H1 (cell line): Measurements from ENCODE around the gene FTL. TPM values are rescaled to one million over a fixed set of nuclear protein-coding genes. Genes with fewer than 3 reads are reported as not detected.

Source experiments
- CTCF ChIA-PET: fragments of 300-600 bp; sonication (Branson Sonifier 250); formaldehyde crosslinking; loops from one replicate; lab custom pipeline; 2021; ENCODE audit not compliant: partially characterized antibody; lab: Charles Lee
- POLR2A ChIA-PET: fragments of 300-600 bp; sonication (Branson Sonifier 250); formaldehyde crosslinking; loops from one replicate; lab custom pipeline; 2021; ENCODE audit warnings: inconsistent platforms; ENCODE audit not compliant: partially characterized antibody; lab: Charles Lee
- DNase-seq, 2 experiments: peaks; one replicate each; pipeline versions ENCODE4 v3.0.0 to v3.0.0-alpha.2; 2010 to 2022; ENCODE audit warnings: low spot score in 2 of 2, low read depth in 1 of 2, mixed read lengths in 1 of 2
- FAIRE-seq: peaks from 2 replicates; lab custom pipeline; 2011; peaks lifted over from hg19 to GRCh38; lab: Jason Lieb, UNC
- H2AFZ ChIP-seq: 2 replicates; pipeline ENCODE4 v1.8.1; 2012; ENCODE audit warnings: low read length, inconsistent platforms
- H2AK5ac ChIP-seq: 2 replicates; pipeline ENCODE4 v1.6.1; 2013; ENCODE audit warnings: low read depth, low read length
- H2BK120ac ChIP-seq: replicated peaks from 2 replicates; pipeline ENCODE3; 2013; ENCODE audit warnings: low read depth, low read length, inconsistent platforms
- H2BK12ac ChIP-seq: 2 replicates; pipeline ENCODE4 v1.6.1; 2013; ENCODE audit warnings: low read depth, low read length
- H2BK15ac ChIP-seq: 2 replicates; pipeline ENCODE4 v1.6.1; 2013; ENCODE audit warnings: low read length
- H2BK20ac ChIP-seq: 2 replicates; pipeline ENCODE4 v1.6.1; 2013; ENCODE audit warnings: low read length
- H2BK5ac ChIP-seq: 2 replicates; pipeline ENCODE4 v1.6.1; 2013; ENCODE audit warnings: low read depth, low read length
- H3K14ac ChIP-seq: 2 replicates; pipeline ENCODE4 v1.6.1; 2013; ENCODE audit warnings: inconsistent platforms; ENCODE audit not compliant: insufficient read length
- H3K18ac ChIP-seq: 2 replicates; pipeline ENCODE4 v1.6.1; 2013; ENCODE audit warnings: low read length; ENCODE audit errors: extremely low read depth
- H3K23ac ChIP-seq: 2 replicates; pipeline ENCODE4 v1.6.1; 2013; ENCODE audit warnings: inconsistent platforms; ENCODE audit not compliant: insufficient read length
- H3K23me2 ChIP-seq: 2 replicates; pipeline ENCODE4 v1.6.1; 2013; ENCODE audit warnings: low read depth, low read length
- H3K27ac ChIP-seq: 2 replicates; pipeline ENCODE4 v1.6.1; 2011; ENCODE audit warnings: low read depth, low read length, inconsistent platforms
- H3K27me3 ChIP-seq, 4 experiments: replicated peaks in 1 of 4; 1 replicate in 1 of 4; 2 replicates in 3 of 4; pipeline versions ENCODE4 v1.6.1 to v1.8.1; 2011 to 2013; ENCODE audit warnings: low read length in 3 of 4, mild to moderate bottlenecking in 3 of 4, inconsistent platforms in 2 of 4, mixed read lengths in 2 of 4, moderate library complexity in 1 of 4; ENCODE audit not compliant: control insufficient read depth in 3 of 4, insufficient read depth in 3 of 4; ENCODE audit errors: extremely low read depth in 1 of 4
- H3K36me3 ChIP-seq, 4 experiments: 2 replicates each; pipeline versions ENCODE4 v1.6.1 to v1.8.1; 2011 to 2013; ENCODE audit warnings: mild to moderate bottlenecking in 4 of 4, low read length in 3 of 4, moderate library complexity in 2 of 4, control low read depth in 1 of 4, inconsistent platforms in 1 of 4; ENCODE audit not compliant: insufficient read depth in 4 of 4, control insufficient read depth in 2 of 4
- H3K4ac ChIP-seq: replicated peaks from 2 replicates; pipeline ENCODE3; 2013; ENCODE audit warnings: low read length, low read depth, mixed read lengths, inconsistent platforms; ENCODE audit not compliant: insufficient read length
- H3K4me1 ChIP-seq, 4 experiments: replicated peaks in 1 of 4; 1 replicate in 1 of 4; 2 replicates in 3 of 4; pipeline versions ENCODE4 v1.6.1 to v1.8.1; 2011 to 2013; ENCODE audit warnings: low read length in 3 of 4, inconsistent platforms in 2 of 4, mixed read lengths in 1 of 4; ENCODE audit not compliant: insufficient read depth in 4 of 4, control insufficient read depth in 3 of 4
- H3K4me2 ChIP-seq, 2 experiments: 2 replicates each; pipeline versions ENCODE4 v1.6.1 to v1.8.1; 2011 to 2013; ENCODE audit warnings: low read depth in 2 of 2, low read length in 2 of 2, control low read depth in 1 of 2, inconsistent platforms in 1 of 2, mild to moderate bottlenecking in 1 of 2; ENCODE audit not compliant: insufficient read depth in 1 of 2
- H3K4me3 ChIP-seq, 4 experiments: fragments of 200-600, 300-600 bp in 1 of 4; sonication (generic), shearing (Covaris generic), sonication (Bioruptor Twin) in 1 of 4; 2 replicates each; pipeline versions ENCODE4 v1.5.1 to v1.8.1; 2011 to 2016; ENCODE audit warnings: low read length in 4 of 4, low read depth in 3 of 4, control low read depth in 2 of 4, inconsistent platforms in 2 of 4, mild to moderate bottlenecking in 2 of 4, mixed read lengths in 1 of 4, moderate library complexity in 1 of 4; ENCODE audit not compliant: insufficient read depth in 2 of 4; ENCODE audit errors: extremely low read depth in 1 of 4
- H3K56ac ChIP-seq: replicated peaks from 2 replicates; pipeline ENCODE3; 2013; ENCODE audit warnings: low read depth, mild to moderate bottlenecking, mixed read lengths, low read length, inconsistent platforms; ENCODE audit not compliant: insufficient read length
- H3K79me1 ChIP-seq: 2 replicates; pipeline ENCODE4 v1.6.1; 2013; ENCODE audit warnings: low read depth, low read length, control low read depth
- H3K79me2 ChIP-seq, 2 experiments: 2 replicates each; pipeline versions ENCODE4 v1.6.1 to v1.8.1; 2012 to 2013; ENCODE audit warnings: low read length in 2 of 2, mild to moderate bottlenecking in 2 of 2, inconsistent platforms in 1 of 2; ENCODE audit not compliant: insufficient read depth in 2 of 2, control insufficient read depth in 1 of 2
- H3K9ac ChIP-seq, 4 experiments: replicated peaks in 1 of 4; 1 replicate in 1 of 4; 2 replicates in 3 of 4; pipeline versions ENCODE4 v1.6.1 to v1.8.1; 2011 to 2013; ENCODE audit warnings: low read depth in 3 of 4, low read length in 3 of 4, control low read depth in 2 of 4, mild to moderate bottlenecking in 2 of 4, moderate library complexity in 2 of 4, inconsistent platforms in 1 of 4; ENCODE audit errors: extremely low read depth in 1 of 4
- H3K9me3 ChIP-seq, 2 experiments: 2 replicates each; pipeline versions ENCODE4 v1.6.1 to v1.8.1; 2012 to 2013; ENCODE audit warnings: mild to moderate bottlenecking in 2 of 2, moderate library complexity in 2 of 2, control low read depth in 1 of 2, inconsistent platforms in 1 of 2, low read depth in 1 of 2, low read length in 1 of 2, mixed read lengths in 1 of 2; ENCODE audit not compliant: insufficient read depth in 2 of 2
- H4K20me1 ChIP-seq, 2 experiments: replicated peaks in 1 of 2; 2 replicates each; pipeline versions ENCODE3 to v1.8.1; 2011 to 2013; ENCODE audit warnings: inconsistent platforms in 2 of 2, low read length in 2 of 2, mild to moderate bottlenecking in 1 of 2; ENCODE audit not compliant: insufficient read depth in 2 of 2, control insufficient read depth in 1 of 2
- H4K5ac ChIP-seq: 2 replicates; pipeline ENCODE4 v1.6.1; 2013; ENCODE audit warnings: low read length, low read depth, mixed read lengths, inconsistent platforms; ENCODE audit not compliant: insufficient read length
- H4K8ac ChIP-seq: 2 replicates; pipeline ENCODE4 v1.8.0; 2013; ENCODE audit warnings: mild to moderate bottlenecking, moderate library complexity, low read length, inconsistent platforms; ENCODE audit not compliant: insufficient read depth; ENCODE audit errors: extremely low read depth
- H4K91ac ChIP-seq: replicated peaks from 2 replicates; pipeline ENCODE3; 2013; ENCODE audit warnings: low read length, mixed read lengths, inconsistent platforms; ENCODE audit not compliant: insufficient read length
- BCL11A ChIP-seq, 2 experiments: IDR thresholded peaks; one replicate each; pipeline ENCODE4 v1.6.1; 2011; ENCODE audit warnings: low read depth in 2 of 2, low read length in 2 of 2, mild to moderate bottlenecking in 2 of 2
- CEBPB ChIP-seq: IDR thresholded peaks from 2 replicates; pipeline ENCODE4 v1.6.1; 2012; ENCODE audit warnings: low read depth, low read length
- EGR1 ChIP-seq: IDR thresholded peaks from 2 replicates; pipeline ENCODE4 v1.6.1; 2011; ENCODE audit warnings: low read depth, low read length, borderline replicate concordance
- NRF1 ChIP-seq: IDR thresholded peaks from 2 replicates; pipeline ENCODE4 v1.6.1; 2011; ENCODE audit warnings: mild to moderate bottlenecking, low read depth, low read length, improper control_type of control experiment
- RXRA ChIP-seq: IDR thresholded peaks from 2 replicates; pipeline ENCODE4 v1.6.1; 2011; ENCODE audit warnings: low read depth, mild to moderate bottlenecking, low read length, moderate library complexity; ENCODE audit not compliant: insufficient read depth
- SIRT6 ChIP-seq: IDR thresholded peaks from one replicate; pipeline ENCODE4 v1.7.1; 2012; ENCODE audit warnings: low read length, inconsistent platforms
- SP2 ChIP-seq: IDR thresholded peaks from 2 replicates; pipeline ENCODE4 v1.6.1; 2012; ENCODE audit warnings: mild to moderate bottlenecking, low read length, inconsistent platforms
- TAF7 ChIP-seq: optimal IDR thresholded peaks from 2 replicates; pipeline ENCODE3; 2011; ENCODE audit warnings: low read depth, mild to moderate bottlenecking, inconsistent platforms, low read length, moderate library complexity, borderline replicate concordance
- WGBS, 2 experiments: shearing (Covaris generic) in 1 of 2; methylation state at CpG; one replicate each; pipeline versions ENCODE4 v1.1.6 to v1.1.7; 2013 to 2015; ENCODE audit warnings: low lambda C conversion rate in 2 of 2, mixed read lengths in 2 of 2, inconsistent platforms in 1 of 2, low coverage in 1 of 2, missing lambda C conversion rate in 1 of 2; ENCODE audit not compliant: insufficient replicate concordance in 2 of 2, insufficient coverage in 1 of 2, insufficient read length in 1 of 2; ENCODE audit errors: extremely low coverage in 1 of 2, missing lambda C conversion rate in 1 of 2; 5-methylcytosine and 5-hydroxymethylcytosine counted together
- polyA plus RNA-seq, 7 experiments: library from polyadenylated mRNA; depleted of rRNA in 3 of 7; stranded (reverse) in 5 of 7; unstranded in 2 of 7; fragments of >200 nt in 5 of 7; fragments of 200-250 nt in 2 of 7; gene quantifications; 1 replicate in 5 of 7; 2 replicates in 1 of 7; 4 replicates in 1 of 7; pipeline versions ENCODE4 v1.2.1 to v1.2.3, GENCODE V29; 2011 to 2013; ENCODE audit warnings: missing spikeins in 2 of 7, mixed read lengths in 2 of 7
- total RNA-seq: library from RNA; stranded (reverse); fragmentation: NEBNext Ultra II Directional; extraction: Animal tissue kit (Norgen Biotek cat#: 25700); gene quantifications from 2 replicates; pipeline ENCODE4 v1.2.1, GENCODE V29; 2021
- TF ChIP-seq, protein P1 (sequence below): IDR thresholded peaks from 2 replicates; pipeline ENCODE4 v1.6.1; 2012; ENCODE audit warnings: inconsistent platforms

The FTL gene
- total and polyA plus RNA-seq, 2 of the 8 experiments (the other 6 are each of a cell fraction or from before 2014, with no cell fraction given): 1,751 to 2,427 TPM

GRCh38 chr19:48991011-48991609, 26.0 kb downstream of the FTL start:
- peak overlapping the region in 1 of 2 experiments; percentile 91; a peak in 1 of 4 replicates for H3K4me2 ChIP-seq
- POLR2A ChIA-PET: interaction anchor here (1.2 to 4.4 kb wide), 5 partner anchors 8 to 154 kb away, joined by 3 to 37 read pairs (median 9); partner anchors contain the start of genes FTL and NUCB1

More at GRCh38 chr19:48991011-48991609, 26.0 kb downstream of the FTL start:
- Histone ChIP-seq H2BK15ac (no peak overlapping the region), H4K20me1 (peaks cover 0 to 13% of the 10 kb centered on the region in 2 experiments), H3K79me1 (peaks cover 15% of the 10 kb centered on the region), H2AFZ (no peak overlapping the region), H2BK12ac (no peak overlapping the region), H3K79me2 (peaks cover 11 to 26% of the 10 kb centered on the region in 2 experiments; a peak in 3 of 4 replicates), H3K4ac (no peak overlapping the region), H3K4me1 (peaks cover 0 to 3% (median 0%) of the 10 kb centered on the region in 4 experiments; a peak in 2 of 7 replicates), H4K8ac (no peak overlapping the region), H4K91ac (no peak overlapping the region), H3K23ac (no peak overlapping the region), H3K36me3 (peaks cover 0 to 13% (median 5%) of the 10 kb centered on the region in 4 experiments; a peak in 4 of 8 replicates), H3K56ac (no peak overlapping the region), H4K5ac (no peak overlapping the region), H3K4me3 (no peak overlapping the region), H2BK5ac (no peak overlapping the region), H3K14ac (no peak overlapping the region), H3K27me3 (no peaks in the 10 kb centered on the region), H3K9ac (no peak overlapping the region), H2BK120ac (no peak overlapping the region), H3K27ac (no peak overlapping the region), H2AK5ac (no peak overlapping the region), H3K18ac (no peak overlapping the region), H3K9me3 (no peaks in the 10 kb centered on the region), H3K23me2 (peaks cover 8% of the 10 kb centered on the region; the same call in 1 of the 2 replicates), H2BK20ac (no peak overlapping the region)
- CTCF ChIA-PET: interaction anchor here (0.8 to 2.9 kb wide), 7 partner anchors 11 to 155 kb away, joined by 3 to 13 read pairs (median 3); no protein-coding TSS in a partner anchor
- no peak for TF ChIP-seq RXRA
- no peak for TF ChIP-seq EGR1
- no peak for TF ChIP-seq TAF7
- no peak for TF ChIP-seq NRF1
- no peak for TF ChIP-seq CEBPB
- TF ChIP-seq, protein P1, sequence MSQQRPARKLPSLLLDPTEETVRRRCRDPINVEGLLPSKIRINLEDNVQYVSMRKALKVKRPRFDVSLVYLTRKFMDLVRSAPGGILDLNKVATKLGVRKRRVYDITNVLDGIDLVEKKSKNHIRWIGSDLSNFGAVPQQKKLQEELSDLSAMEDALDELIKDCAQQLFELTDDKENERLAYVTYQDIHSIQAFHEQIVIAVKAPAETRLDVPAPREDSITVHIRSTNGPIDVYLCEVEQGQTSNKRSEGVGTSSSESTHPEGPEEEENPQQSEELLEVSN: no peak
- TF ChIP-seq BCL11A (IDR thresholded peaks at IDR 0.05; ENCODE audit: low read depth in 2 of 2, low read length in 2 of 2): no peak
- no peak for TF ChIP-seq SIRT6
- no peak for TF ChIP-seq SP2
- 90% methylated on average over 21 of the region's 22 CpGs; no CpG with 5 or more reads in 1 of the 2 experiments for WGBS, 2 experiments
- no peak for DNase-seq
- FAIRE-seq: no peak
